WERI-Rb-1 (cell line): ENCODE measurements around the gene PHACTR3.

ENCODE experiments used
- DNase-seq: peaks from one replicate; pipeline ENCODE4 v3.0.0-alpha.2; 2020
- H3K27ac ChIP-seq: fragments of 250-450 bp; sonication (Bioruptor Pico); 2 replicates; pipeline ENCODE4 v1.5.1; 2020; ENCODE audit warnings: mild to moderate bottlenecking, moderate library complexity
- H3K27me3 ChIP-seq: fragments of 250-450 bp; sonication (Bioruptor Pico); 2 replicates; pipeline ENCODE4 v1.5.1; 2021; ENCODE audit warnings: mild to moderate bottlenecking, low read depth, moderate library complexity; ENCODE audit not compliant: insufficient read depth, severe bottlenecking
- H3K36me3 ChIP-seq: fragments of 250-450 bp; sonication (Bioruptor Pico); 2 replicates; pipeline ENCODE4 v1.5.1; 2020; ENCODE audit warnings: mild to moderate bottlenecking, moderate library complexity
- H3K4me3 ChIP-seq: 2 replicates; pipeline ENCODE4 v1.5.1; 2011; ENCODE audit warnings: low read depth, mild to moderate bottlenecking, control low read depth, low read length
- H3K9me3 ChIP-seq: fragments of 250-450 bp; sonication (Bioruptor Pico); 2 replicates; pipeline ENCODE4 v1.5.1; 2021; ENCODE audit warnings: mild to moderate bottlenecking, moderate library complexity; ENCODE audit not compliant: severe bottlenecking
- CTCF ChIP-seq: IDR thresholded peaks from 2 replicates; pipeline ENCODE4 v1.5.1; 2011; ENCODE audit warnings: low read depth, mild to moderate bottlenecking, control low read depth, inconsistent platforms, low read length

Gene PHACTR3

GRCh38 chr20:59657459-59658046 lies 53.2 kb downstream of the PHACTR3 start:
- no peak for DNase-seq
- H3K27ac ChIP-seq, result no peak overlapping the region
- H3K4me3 ChIP-seq, result no peak overlapping the region
- no peak for TF ChIP-seq CTCF
- H3K9me3 ChIP-seq, result peaks cover 5% of the 10 kb centered on the region
- no peaks in the 10 kb centered on the region for H3K36me3 ChIP-seq
- H3K27me3 ChIP-seq, result peaks cover 65% of the 10 kb centered on the region

- peaks cover 78% of the 10 kb centered on the region for H3K27me3 ChIP-seq
- peaks cover 5% of the 10 kb centered on the region for H3K9me3 ChIP-seq
- H3K4me3 ChIP-seq, result no peak overlapping the region
- H3K36me3 ChIP-seq, result no peaks in the 10 kb centered on the region
- H3K27ac ChIP-seq, result no peak overlapping the region
- DNase-seq, result no peak
- TF ChIP-seq CTCF, result no peak
Measured at GRCh38 chr20:59660471-59660870, 56.1 kb downstream of the PHACTR3 start.

- H3K4me3 ChIP-seq, result no peak overlapping the region
- peaks cover 5% of the 10 kb centered on the region for H3K9me3 ChIP-seq
- no peak overlapping the region for H3K27ac ChIP-seq
- TF ChIP-seq CTCF, result no peak
- H3K27me3 ChIP-seq, result peaks cover 78% of the 10 kb centered on the region
- DNase-seq, result no peak
- H3K36me3 ChIP-seq, result no peaks in the 10 kb centered on the region
Measured at GRCh38 chr20:59661153-59661552, 56.8 kb downstream of the PHACTR3 start.

- H3K4me3 ChIP-seq, result no peak overlapping the region
- peaks cover 5% of the 10 kb centered on the region for H3K9me3 ChIP-seq
- H3K36me3 ChIP-seq, result no peaks in the 10 kb centered on the region
- no peak overlapping the region for H3K27ac ChIP-seq
- TF ChIP-seq CTCF, result no peak
- no peak for DNase-seq
- H3K27me3 ChIP-seq, result peaks cover 79% of the 10 kb centered on the region
Measured at GRCh38 chr20:59661621-59662020, 57.3 kb downstream of the PHACTR3 start.

- no peaks in the 10 kb centered on the region for H3K36me3 ChIP-seq
- no peak overlapping the region for H3K4me3 ChIP-seq
- no peak overlapping the region for H3K27ac ChIP-seq
- DNase-seq, result no peak
- H3K9me3 ChIP-seq, result peaks cover 5% of the 10 kb centered on the region
- H3K27me3 ChIP-seq, result peaks cover 84% of the 10 kb centered on the region
- TF ChIP-seq CTCF, result no peak
Measured at GRCh38 chr20:59662161-59662560, 57.8 kb downstream of the PHACTR3 start.
